GM10266 (cell line): ENCODE results near the gene NLRP12.
A peak's percentile ranks its signal among the peaks of the same experiment; 100 is the strongest.

Experiments used
- DNase-seq: peaks from one replicate; pipeline ENCODE4 v3.0.0; 2012; ENCODE audit errors: extremely low spot score
- TF ChIP-seq, protein P1 (sequence below): IDR thresholded peaks from 2 replicates; pipeline ENCODE4 v1.5.1; 2012; ENCODE audit warnings: mild to moderate bottlenecking, low read depth; ENCODE audit not compliant: control insufficient read depth, insufficient read depth; ENCODE audit errors: missing control alignments

The NLRP12 gene

DNA sequence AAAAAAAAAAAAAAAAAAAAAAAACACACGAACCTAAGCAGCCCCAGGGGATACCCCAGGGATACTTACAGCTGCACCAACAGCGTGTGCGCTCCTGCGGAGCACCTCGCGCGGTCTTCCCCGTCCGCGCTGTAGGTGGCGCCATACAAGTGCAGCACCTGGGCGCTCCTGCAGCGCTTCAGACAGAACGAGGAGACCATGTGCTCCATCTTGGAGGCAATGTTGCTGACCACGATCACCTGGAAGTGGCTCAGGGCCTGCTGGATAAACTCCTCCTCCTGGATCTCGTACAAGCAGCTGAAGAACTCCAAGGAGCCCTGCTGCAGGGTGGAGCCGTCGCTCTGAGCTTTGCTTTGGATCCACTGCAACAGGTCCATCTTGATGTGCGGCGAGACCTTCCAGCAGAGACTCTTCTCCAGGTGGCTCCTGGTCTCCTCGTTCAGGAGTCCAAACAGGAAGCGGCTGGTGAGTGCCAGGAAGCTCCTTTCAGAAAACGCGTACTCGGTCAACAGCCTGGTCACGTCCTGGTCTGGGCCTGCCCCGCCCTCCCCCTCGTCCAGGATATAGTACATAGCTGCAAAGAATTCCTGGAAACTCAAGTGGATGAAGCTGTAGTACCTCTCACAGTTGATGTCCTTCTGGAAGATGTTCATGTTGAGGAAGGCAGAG, 14.5 kb downstream of the NLRP12 start:
- TF ChIP-seq, protein P1, sequence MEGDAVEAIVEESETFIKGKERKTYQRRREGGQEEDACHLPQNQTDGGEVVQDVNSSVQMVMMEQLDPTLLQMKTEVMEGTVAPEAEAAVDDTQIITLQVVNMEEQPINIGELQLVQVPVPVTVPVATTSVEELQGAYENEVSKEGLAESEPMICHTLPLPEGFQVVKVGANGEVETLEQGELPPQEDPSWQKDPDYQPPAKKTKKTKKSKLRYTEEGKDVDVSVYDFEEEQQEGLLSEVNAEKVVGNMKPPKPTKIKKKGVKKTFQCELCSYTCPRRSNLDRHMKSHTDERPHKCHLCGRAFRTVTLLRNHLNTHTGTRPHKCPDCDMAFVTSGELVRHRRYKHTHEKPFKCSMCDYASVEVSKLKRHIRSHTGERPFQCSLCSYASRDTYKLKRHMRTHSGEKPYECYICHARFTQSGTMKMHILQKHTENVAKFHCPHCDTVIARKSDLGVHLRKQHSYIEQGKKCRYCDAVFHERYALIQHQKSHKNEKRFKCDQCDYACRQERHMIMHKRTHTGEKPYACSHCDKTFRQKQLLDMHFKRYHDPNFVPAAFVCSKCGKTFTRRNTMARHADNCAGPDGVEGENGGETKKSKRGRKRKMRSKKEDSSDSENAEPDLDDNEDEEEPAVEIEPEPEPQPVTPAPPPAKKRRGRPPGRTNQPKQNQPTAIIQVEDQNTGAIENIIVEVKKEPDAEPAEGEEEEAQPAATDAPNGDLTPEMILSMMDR, result no peak
- no peak for DNase-seq

DNA sequence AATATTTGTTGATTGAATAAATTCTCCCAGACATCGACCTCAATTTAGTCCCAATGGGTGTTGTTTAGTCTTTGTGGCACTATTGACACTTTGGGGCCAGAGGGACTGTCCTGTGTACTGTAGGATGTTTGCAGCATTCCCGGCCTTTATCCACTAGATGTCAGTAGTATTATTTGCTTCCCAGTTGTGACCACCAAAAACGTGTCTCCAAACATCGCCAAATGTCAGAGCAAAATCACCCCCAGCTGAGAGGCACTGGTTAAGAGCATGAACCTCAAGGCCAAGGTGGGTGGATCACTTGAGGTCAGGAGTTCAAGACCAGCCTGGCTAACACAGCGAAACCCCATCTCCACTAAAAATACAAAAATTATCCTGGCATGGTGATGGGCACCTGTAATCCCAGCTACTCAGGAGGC, 15.4 kb downstream of the NLRP12 start:
- TF ChIP-seq, protein P1, result no peak
- no peak for DNase-seq

DNA sequence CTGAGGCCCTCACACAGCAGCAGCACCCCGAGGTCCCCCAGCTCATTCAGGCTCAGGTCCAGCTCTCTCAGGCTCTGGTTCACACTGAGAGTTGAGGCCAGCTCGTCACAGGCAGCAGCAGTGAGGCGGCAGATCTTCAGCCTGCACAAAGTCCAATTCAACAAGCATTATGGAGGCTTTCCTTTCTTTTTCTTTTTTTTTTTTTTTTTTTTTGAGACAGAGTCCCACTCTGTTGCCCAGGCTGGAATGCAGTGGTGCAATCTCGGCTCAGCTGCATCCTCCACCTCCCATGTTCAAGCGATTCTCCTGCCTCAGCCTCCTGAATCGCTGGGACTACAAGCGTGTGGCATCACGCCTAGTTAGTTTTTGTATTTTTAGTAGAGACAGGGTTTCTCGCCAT, 22.9 kb downstream of the NLRP12 start:
- TF ChIP-seq, protein P1, result no peak
- DNase-seq, result no peak

DNA sequence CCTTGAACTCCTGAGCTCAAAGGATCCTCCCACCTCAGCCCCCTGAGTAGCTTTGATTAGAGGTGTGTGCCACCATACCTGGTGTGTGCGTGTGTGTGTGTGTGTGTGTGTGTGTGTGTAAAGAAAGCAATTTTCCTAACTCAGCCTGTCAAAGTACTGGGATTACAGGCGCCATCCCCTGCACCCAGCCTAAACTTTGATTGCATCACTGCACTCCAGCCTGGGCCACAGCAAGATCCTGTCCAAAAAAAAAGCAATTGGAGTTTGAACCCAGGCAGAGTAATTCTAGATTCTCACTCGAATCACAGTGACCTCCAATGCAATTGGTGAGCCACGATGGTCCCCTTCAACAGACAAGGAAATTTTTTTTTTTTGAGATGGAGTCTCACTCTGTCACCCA, 29.1 kb downstream of the NLRP12 start:
- DNase-seq, result no peak
- TF ChIP-seq, protein P1, result no peak

DNA sequence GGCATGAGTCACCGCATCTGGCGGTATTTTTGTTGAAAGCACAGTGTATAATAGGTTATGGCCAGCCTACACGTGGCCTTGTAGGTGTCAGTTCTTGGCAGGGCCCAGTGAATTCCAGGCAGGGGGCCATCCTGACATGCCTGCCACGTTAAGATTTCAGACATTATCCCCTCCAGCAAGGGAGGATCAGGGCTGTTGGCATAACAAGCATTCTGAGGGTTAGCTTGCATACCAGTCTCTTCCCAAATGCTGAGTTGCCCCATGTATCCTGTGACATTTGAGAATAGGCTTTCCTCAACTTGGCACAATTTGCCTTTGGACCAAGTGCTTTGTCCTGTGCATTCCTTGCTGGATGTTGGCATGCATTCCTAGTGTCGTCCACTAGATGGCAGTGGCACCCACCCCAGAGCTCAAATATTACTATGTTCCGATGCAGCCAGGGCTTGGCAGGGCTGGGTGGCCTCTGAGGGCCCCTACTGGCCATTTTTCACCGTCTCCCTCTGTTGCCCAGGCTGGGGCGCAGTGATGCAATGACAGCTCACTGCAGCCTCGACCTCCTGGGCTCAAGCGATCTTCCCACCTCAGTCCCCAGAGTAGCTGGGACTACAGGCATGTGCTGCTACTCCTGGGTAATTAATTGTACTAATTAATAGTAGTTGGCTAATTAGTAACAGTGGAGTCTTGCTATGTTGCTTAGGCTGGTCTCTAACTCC, 31.2 kb downstream of the NLRP12 start:
- peak; percentile 81 for DNase-seq
- TF ChIP-seq, protein P1, result peak; percentile 83

DNA sequence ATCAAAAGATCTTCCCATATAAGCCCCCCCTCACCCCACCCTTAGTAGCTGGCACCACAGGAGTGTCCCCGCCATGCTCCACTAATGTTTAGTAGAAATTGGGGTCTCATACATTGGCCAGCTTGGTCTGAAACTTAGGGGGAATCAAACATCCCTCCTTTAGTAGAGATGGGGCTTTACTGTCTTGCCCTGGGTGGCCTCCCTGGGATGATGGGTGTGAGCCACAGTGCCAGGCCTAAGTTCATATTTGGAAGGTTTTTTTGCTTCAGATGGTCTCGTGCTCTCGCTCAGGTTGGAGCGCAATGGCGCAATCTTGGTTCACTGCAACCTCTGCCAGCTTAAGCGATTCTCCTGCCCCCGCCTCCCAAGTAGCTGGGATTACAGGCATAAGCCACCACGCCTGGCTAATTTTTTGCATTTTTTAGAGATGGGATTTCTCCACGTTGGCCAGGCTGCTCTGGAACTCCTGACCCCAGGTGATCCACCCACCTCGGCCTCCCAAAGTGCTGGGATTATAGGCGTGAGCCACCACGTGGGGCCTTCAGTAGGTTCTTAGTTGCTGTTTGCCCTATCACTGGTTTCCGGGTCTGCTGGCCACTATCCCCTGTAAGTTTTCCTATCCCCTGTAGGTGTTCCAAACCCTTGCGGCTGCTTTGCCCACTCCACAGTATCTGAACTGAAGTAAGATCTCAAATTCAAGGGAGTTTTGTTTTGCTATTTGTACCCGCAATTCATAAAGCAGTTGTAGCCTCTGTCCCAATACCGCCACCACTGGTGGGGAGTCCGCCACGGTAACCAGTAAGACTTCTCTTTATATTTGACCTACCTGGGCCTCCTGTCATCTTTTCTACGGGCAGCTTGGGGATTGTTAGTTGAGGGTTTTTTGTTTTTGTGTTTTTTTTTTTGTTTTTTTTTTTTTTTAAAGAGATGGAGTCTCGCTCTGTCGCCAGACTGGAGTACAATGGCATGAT, 34.1 kb downstream of the NLRP12 start:
- TF ChIP-seq, protein P1, result no peak
- no peak for DNase-seq

DNA sequence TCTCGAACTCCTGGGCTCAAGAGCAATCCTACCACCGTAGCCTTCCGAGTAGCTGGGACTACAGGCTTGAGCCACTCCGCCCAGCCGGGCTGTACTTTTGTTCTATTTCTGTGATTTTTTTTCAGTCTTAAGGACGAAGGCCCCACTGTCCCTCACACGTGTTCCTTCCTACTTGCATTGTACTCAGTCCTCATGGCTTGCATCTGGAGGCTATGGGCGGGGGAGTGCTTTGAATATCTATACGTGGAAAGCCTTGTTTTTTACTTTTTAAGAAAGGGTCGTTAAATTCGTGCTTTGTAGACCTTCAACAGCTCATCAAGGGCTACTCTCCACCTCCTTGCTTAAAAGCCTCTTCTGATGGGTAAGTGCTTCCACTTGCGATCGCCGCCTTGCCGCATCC, 36.8 kb downstream of the NLRP12 start:
- TF ChIP-seq, protein P1, result no peak
- no peak for DNase-seq
